Naive B cell (primary cell): ENCODE measurements around the gene SOS1. TPM values are rescaled to one million over a fixed set of nuclear protein-coding genes. Genes with fewer than 3 reads are reported as not detected.
"Not testable (repeated sequence)": the region's sequence is repeated elsewhere in the genome, so short reads cannot be mapped to it uniquely, and the experiment has no call there.

Experiments
- ATAC-seq, 2 donors: fragments of 150-1000 bp; cut with Tn5 transposase; 2 replicates each; pipeline ENCODE4 v1.10.0; 2021; ENCODE audit warnings: low read depth in 2 of 2, mild to moderate bottlenecking in 2 of 2, moderate library complexity in 2 of 2
- DNase-seq: peaks from one replicate; pipeline ENCODE4 v3.0.0; 2022
- H3K27ac Mint-ChIP-seq, 6 donors: one replicate each; pipeline ENCODE4 v1.8.0; 2020 to 2022; ENCODE audit warnings: mild to moderate bottlenecking in 6 of 6, mixed read lengths in 6 of 6, moderate library complexity in 5 of 6, inconsistent platforms in 2 of 6
- H3K27me3 Mint-ChIP-seq, 3 donors: one replicate each; pipeline ENCODE4 v1.8.0; 2021 to 2022; ENCODE audit warnings: mixed read lengths in 3 of 3, mild to moderate bottlenecking in 1 of 3
- H3K36me3 Mint-ChIP-seq, 2 donors: one replicate each; pipeline ENCODE4 v1.8.0; 2020 to 2022; ENCODE audit warnings: mixed read lengths in 2 of 2, inconsistent platforms in 1 of 2, mild to moderate bottlenecking in 1 of 2
- H3K4me1 Mint-ChIP-seq, 3 donors: one replicate each; pipeline ENCODE4 v1.8.0; 2020 to 2022; ENCODE audit warnings: mixed read lengths in 3 of 3, inconsistent platforms in 1 of 3, mild to moderate bottlenecking in 1 of 3, moderate library complexity in 1 of 3
- H3K4me3 Mint-ChIP-seq, 8 donors: one replicate each; pipeline ENCODE4 v1.8.0; 2020 to 2022; ENCODE audit warnings: mild to moderate bottlenecking in 8 of 8, mixed read lengths in 8 of 8, moderate library complexity in 8 of 8, inconsistent platforms in 2 of 8
- H3K9me3 Mint-ChIP-seq, 7 donors: one replicate each; pipeline ENCODE4 v1.8.0; 2020 to 2022; ENCODE audit warnings: mixed read lengths in 7 of 7, mild to moderate bottlenecking in 5 of 7, inconsistent platforms in 2 of 7, moderate library complexity in 1 of 7
- polyA plus RNA-seq, 6 donors: library from polyadenylated mRNA; unstranded; fragments of 300-500 nt; fragmentation: Illumina TruSeq; gene quantifications; one replicate each; pipeline ENCODE4 v1.2.3, GENCODE V29; 2021; ENCODE audit warnings: low read depth in 6 of 6

The SOS1 gene
- polyA plus RNA-seq, 6 donors from 2014 or later = 6.5 to 21.8 (median 11.5) TPM

DNA sequence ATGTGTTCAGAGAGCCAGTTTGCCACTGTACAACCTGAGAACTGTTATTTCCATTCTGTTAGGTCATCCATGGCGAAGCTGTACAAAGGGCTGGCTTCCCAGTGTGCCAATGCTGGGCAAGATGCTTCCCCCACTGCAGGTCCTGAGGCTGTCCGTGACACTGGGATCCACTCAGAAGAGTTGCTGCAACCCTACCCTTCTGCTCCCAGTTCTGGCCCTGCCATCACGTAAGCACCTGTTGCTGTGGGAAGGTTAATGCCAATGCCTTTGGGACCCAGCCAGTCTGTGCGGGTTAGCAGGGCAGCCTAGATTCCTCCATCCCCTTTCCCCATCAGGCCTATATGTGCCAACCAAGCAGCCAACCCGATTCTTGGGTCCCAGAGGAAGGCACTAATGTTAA is 162.9 kb downstream of the SOS1 start:
- H3K27me3 Mint-ChIP-seq = peaks cover 28 to 45% (median 33%) of the 10 kb centered on the region in 3 donors
- H3K4me1 Mint-ChIP-seq = peaks cover 0 to 8% (median 4%) of the 10 kb centered on the region in 3 donors
- H3K4me3 Mint-ChIP-seq = peak overlapping the region in 1 of 8 donors; percentile 46

GRCh38 chr2:38951766-38952165 is 169.1 kb downstream of the SOS1 start:
- H3K36me3 Mint-ChIP-seq = no peaks in the 10 kb centered on the region
- H3K4me3 Mint-ChIP-seq = no peak overlapping the region
- no peaks in the 10 kb centered on the region for H3K9me3 Mint-ChIP-seq
- DNase-seq = no peak
- no peaks in the 10 kb centered on the region for H3K4me1 Mint-ChIP-seq
- H3K27me3 Mint-ChIP-seq = peaks cover 0 to 3% (median 2%) of the 10 kb centered on the region in 3 donors
- peak overlapping the region in 1 of 6 donors; percentile 10 for H3K27ac Mint-ChIP-seq
- ATAC-seq = no peak

More for the DNA sequence above, 162.9 kb downstream of the SOS1 start:
- no peak overlapping the region for H3K27ac Mint-ChIP-seq
- no peak for DNase-seq
- no peak for ATAC-seq
- H3K9me3 Mint-ChIP-seq = no peaks in the 10 kb centered on the region
- no peaks in the 10 kb centered on the region for H3K36me3 Mint-ChIP-seq

GRCh38 chr2:38948995-38949394 is 171.9 kb downstream of the SOS1 start:
- Mint-ChIP-seq H3K27me3 (no peaks in the 10 kb centered on the region), H3K4me1 (no peaks in the 10 kb centered on the region), H3K36me3 (no peaks in the 10 kb centered on the region), H3K9me3 (no peaks in the 10 kb centered on the region), H3K27ac (peak overlapping the region in 1 of 6 donors; percentile 58), H3K4me3 (no peak overlapping the region)
- ATAC-seq (no peak), DNase-seq (no peak)

DNA sequence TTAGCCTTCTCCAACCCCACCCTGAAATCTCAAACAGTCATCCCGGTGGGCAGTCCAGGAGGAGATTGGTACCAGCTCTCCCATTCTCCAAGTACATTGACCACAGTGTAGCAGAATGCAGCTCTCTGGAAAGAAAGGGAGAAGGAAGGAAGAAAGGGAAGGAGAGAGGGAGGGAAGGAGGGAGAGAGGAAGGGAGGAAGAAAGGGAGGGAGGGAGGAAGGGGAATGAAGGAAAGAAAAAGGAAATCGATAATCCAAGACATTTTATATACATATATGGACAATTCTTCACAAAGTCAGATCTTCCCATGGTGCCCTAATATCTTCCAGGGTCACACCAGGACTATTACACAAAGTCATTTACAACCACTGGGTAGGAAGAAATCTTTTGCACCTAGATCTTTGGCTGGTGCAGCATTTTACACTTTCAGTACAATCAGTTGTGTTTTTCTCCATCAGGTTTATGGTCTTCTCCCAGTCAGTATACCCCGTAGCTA is 172.4 kb downstream of the SOS1 start:
- no peaks in the 10 kb centered on the region for H3K9me3 Mint-ChIP-seq

DNA sequence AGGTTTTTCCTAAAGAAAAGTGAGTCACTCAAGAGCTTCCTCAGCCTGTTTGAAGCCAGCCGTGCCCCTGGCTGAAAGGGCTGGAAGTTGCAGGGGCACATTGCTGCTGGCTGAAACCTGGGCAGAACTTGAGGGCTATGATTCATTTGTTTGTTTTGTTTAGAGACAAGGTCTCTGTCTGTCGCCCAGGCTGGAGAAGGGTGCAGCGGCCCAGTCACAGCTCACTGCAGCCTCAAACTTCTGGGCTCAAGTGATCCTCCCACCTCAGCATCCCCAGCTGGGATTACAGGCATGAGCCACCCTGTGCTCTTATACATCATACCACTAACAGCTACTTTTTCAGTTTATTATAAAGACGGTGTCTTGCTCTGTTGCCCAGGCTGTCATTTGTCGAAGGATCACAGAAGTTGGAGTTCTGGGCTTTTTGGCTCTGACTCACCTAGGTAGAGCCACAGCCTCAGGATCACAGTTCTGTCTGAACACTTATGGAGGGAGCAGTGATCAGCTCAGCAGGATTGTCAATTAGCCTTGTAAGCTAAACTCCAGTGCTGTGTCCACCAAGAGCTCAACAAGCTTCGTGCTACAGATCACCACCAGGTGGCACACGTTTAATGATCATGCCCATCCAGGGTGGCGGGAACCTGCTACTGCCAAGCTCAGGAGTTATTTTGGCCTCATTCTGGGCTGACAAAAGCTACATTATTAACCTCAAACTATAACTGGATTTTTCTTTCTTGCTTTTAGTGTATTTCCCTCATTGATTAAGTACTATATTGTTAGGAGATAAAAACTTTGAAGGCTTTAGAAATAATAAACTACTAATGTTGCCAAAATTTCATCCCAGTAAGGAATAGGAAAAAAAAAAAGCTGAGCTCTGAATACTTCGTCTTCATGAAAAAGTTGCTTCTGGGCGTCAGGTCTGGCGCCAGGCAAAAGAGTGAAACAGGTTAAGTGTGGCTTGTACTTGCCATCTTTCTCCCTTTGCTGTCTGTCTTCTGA is 173.3 kb downstream of the SOS1 start:
- DNase-seq (peak; percentile 37), ATAC-seq (peak; percentile 64 to 66)
- Mint-ChIP-seq H3K27me3 (no peaks in the 10 kb centered on the region), H3K27ac (no peak overlapping the region), H3K4me3 (no peak overlapping the region), H3K4me1 (no peaks in the 10 kb centered on the region), H3K36me3 (no peaks in the 10 kb centered on the region), H3K9me3 (no peaks in the 10 kb centered on the region)

More for the DNA sequence above, 172.4 kb downstream of the SOS1 start:
- no peaks in the 10 kb centered on the region for H3K27me3 Mint-ChIP-seq
- ATAC-seq (no peak), DNase-seq (no peak)
- H3K4me1 Mint-ChIP-seq = no peaks in the 10 kb centered on the region
- no peaks in the 10 kb centered on the region for H3K36me3 Mint-ChIP-seq
- H3K27ac Mint-ChIP-seq = peak overlapping the region in 1 of 6 donors; percentile 20
- no peak overlapping the region for H3K4me3 Mint-ChIP-seq

- Mint-ChIP-seq H3K4me1 (no peaks in the 10 kb centered on the region), H3K36me3 (no peaks in the 10 kb centered on the region), H3K27me3 (peaks cover 0 to 4% (median 0%) of the 10 kb centered on the region in 3 donors), H3K4me3 (no peak overlapping the region), H3K27ac (no peak overlapping the region), H3K9me3 (no peaks in the 10 kb centered on the region)
- ATAC-seq = no peak
- DNase-seq = no peak
These were observed 174.9 kb downstream of the SOS1 start for GRCh38 chr2:38945911-38946310.

DNA sequence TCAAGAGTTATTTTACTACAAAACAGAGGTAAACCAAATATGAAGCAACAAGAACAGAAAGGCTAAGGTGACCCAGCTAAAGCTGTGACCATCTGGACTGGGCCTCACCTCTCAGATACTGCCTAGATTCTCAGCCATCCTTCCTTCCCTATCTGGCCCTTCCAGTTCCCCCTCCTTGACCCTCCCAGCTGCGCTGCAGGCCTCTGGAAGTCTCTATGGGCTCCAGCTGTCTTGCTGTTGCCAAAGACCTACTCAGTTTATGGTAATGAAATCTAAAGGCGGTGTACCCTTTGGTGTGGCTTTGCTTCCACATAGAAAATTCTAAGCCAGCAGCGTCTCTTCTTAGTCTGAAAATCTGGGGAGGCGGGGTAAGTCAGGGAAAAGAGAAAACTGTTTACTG is 175.5 kb downstream of the SOS1 start:
- Mint-ChIP-seq H3K9me3 (no peaks in the 10 kb centered on the region), H3K4me1 (no peaks in the 10 kb centered on the region), H3K27me3 (peaks cover 0 to 4% (median 0%) of the 10 kb centered on the region in 3 donors), H3K27ac (no peak overlapping the region), H3K4me3 (no peak overlapping the region), H3K36me3 (no peaks in the 10 kb centered on the region)
- no peak for DNase-seq
- no peak for ATAC-seq

GRCh38 chr2:38943784-38944183 is 177.1 kb downstream of the SOS1 start:
- Mint-ChIP-seq H3K4me1 (no peaks in the 10 kb centered on the region), H3K27ac (no peak overlapping the region), H3K9me3 (no peaks in the 10 kb centered on the region), H3K4me3 (no peak overlapping the region), H3K27me3 (peaks cover 0 to 4% (median 0%) of the 10 kb centered on the region in 3 donors), H3K36me3 (no peaks in the 10 kb centered on the region)
- DNase-seq (no peak), ATAC-seq (no peak)

GRCh38 chr2:38940746-38941145 is 180.1 kb downstream of the SOS1 start:
- Mint-ChIP-seq H3K27ac (peak overlapping the region in 1 of 6 donors; percentile 75), H3K27me3 (peaks cover 0 to 6% (median 4%) of the 10 kb centered on the region in 3 donors), H3K4me3 (no peak overlapping the region), H3K9me3 (no peaks in the 10 kb centered on the region), H3K4me1 (no peaks in the 10 kb centered on the region), H3K36me3 (no peaks in the 10 kb centered on the region)
- DNase-seq = no peak
- no peak for ATAC-seq

- H3K9me3 Mint-ChIP-seq = no peaks in the 10 kb centered on the region
- H3K4me1 Mint-ChIP-seq = peaks cover 0 to 4% (median 0%) of the 10 kb centered on the region in 3 donors
- no peak overlapping the region for H3K4me3 Mint-ChIP-seq
- DNase-seq (no peak), ATAC-seq (no peak)
- H3K27ac Mint-ChIP-seq = no peak overlapping the region
- H3K36me3 Mint-ChIP-seq = no peaks in the 10 kb centered on the region
- peaks cover 0 to 16% (median 9%) of the 10 kb centered on the region in 3 donors for H3K27me3 Mint-ChIP-seq
These were observed 183.3 kb downstream of the SOS1 start for GRCh38 chr2:38937548-38937947.

DNA sequence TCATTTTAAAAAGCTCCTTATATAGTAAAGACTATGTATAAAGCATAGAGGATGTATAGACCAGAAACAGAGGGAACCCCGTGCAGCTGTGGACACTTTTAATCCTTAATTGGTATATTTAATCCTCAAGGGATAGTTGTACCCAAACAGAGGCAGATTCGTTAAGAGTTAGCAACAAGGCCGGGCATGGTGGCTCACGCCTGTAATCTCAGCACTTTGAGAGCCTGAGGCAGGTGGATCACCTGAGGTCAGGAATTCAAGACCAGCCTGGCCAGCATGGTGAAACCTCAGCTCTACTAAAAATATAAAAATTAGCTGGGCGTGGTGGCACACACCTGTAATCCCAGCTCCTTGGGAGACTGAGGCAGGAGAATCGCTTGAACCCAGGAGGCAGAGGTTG is 184.3 kb downstream of the SOS1 start:
- not testable (repeated sequence) for H3K27ac Mint-ChIP-seq, H3K36me3 Mint-ChIP-seq, H3K4me3 Mint-ChIP-seq, ATAC-seq, H3K9me3 Mint-ChIP-seq, H3K4me1 Mint-ChIP-seq, DNase-seq
- peaks cover 0 to 16% (median 5%) of the 10 kb centered on the region in 3 donors for H3K27me3 Mint-ChIP-seq

- DNase-seq (no peak), ATAC-seq (no peak)
- peaks cover 0 to 4% (median 0%) of the 10 kb centered on the region in 3 donors for H3K4me1 Mint-ChIP-seq
- H3K27ac Mint-ChIP-seq = peak overlapping the region in 1 of 6 donors; percentile 70
- H3K4me3 Mint-ChIP-seq = no peak overlapping the region
- H3K9me3 Mint-ChIP-seq = no peaks in the 10 kb centered on the region
- H3K27me3 Mint-ChIP-seq = peaks cover 0 to 16% (median 5%) of the 10 kb centered on the region in 3 donors
- H3K36me3 Mint-ChIP-seq = no peaks in the 10 kb centered on the region
These were observed 185.2 kb downstream of the SOS1 start for GRCh38 chr2:38935568-38936172.

GRCh38 chr2:38934742-38935141 is 186.1 kb downstream of the SOS1 start:
- Mint-ChIP-seq H3K27me3 (peaks cover 0 to 16% (median 5%) of the 10 kb centered on the region in 3 donors), H3K4me3 (no peak overlapping the region), H3K4me1 (peaks cover 0 to 4% (median 0%) of the 10 kb centered on the region in 3 donors), H3K27ac (peak overlapping the region in 1 of 6 donors; percentile 57), H3K9me3 (no peaks in the 10 kb centered on the region), H3K36me3 (no peaks in the 10 kb centered on the region)
- DNase-seq (no peak), ATAC-seq (no peak)
